Panc1 (cell line): ENCODE data around the gene C22orf23. TPM values are rescaled to one million over a fixed set of nuclear protein-coding genes. Genes with fewer than 3 reads are reported as not detected.

Experiments
- ATAC-seq: fragments of 200-7000 bp; cut with Tn5 transposase; 2 replicates; pipeline ENCODE4 v1.9.1; 2020; ENCODE audit warnings: mild to moderate bottlenecking, moderate library complexity
- BruUV-seq: library from RNA; stranded (reverse); fragments of 400-500 nt; replicated peaks from 2 replicates; lab custom pipeline; 2021; lab: Mats Ljungman, UMichigan
- CTCF ChIA-PET: fragments of 300-600 bp; sonication (Branson Sonifier 250); formaldehyde crosslinking; loops from one replicate; lab custom pipeline; 2022; ENCODE audit warnings: antibody characterized with exemption; lab: Charles Lee
- POLR2A ChIA-PET: fragments of 300-600 bp; sonication (Branson Sonifier 250); formaldehyde crosslinking; loops from one replicate; lab custom pipeline; 2022; ENCODE audit warnings: antibody characterized with exemption; lab: Charles Lee
- DNase-seq: peaks from one replicate; pipeline ENCODE4 v3.0.0-alpha.2; 2010; ENCODE audit warnings: low read depth, low spot score
- H3K27ac ChIP-seq: 2 replicates; pipeline ENCODE4 v1.5.1; 2011; ENCODE audit warnings: mild to moderate bottlenecking, low read length, inconsistent platforms
- H3K27me3 ChIP-seq: fragments of 200-500 bp; sonication (Bioruptor generic); 2 replicates; pipeline ENCODE4 v1.6.0; 2014; ENCODE audit warnings: low read length, inconsistent platforms; ENCODE audit not compliant: control insufficient read depth, insufficient read depth
- H3K36me3 ChIP-seq: fragments of 200-500 bp; sonication (Bioruptor generic); 2 replicates; pipeline ENCODE4 v1.5.1; 2014; ENCODE audit warnings: inconsistent platforms, mild to moderate bottlenecking, low read length, moderate library complexity; ENCODE audit not compliant: control insufficient read depth, insufficient read depth
- H3K4me1 ChIP-seq: 2 replicates; pipeline ENCODE4 v1.5.1; 2011; ENCODE audit warnings: inconsistent platforms, mild to moderate bottlenecking, low read length, moderate library complexity; ENCODE audit not compliant: control insufficient read depth, insufficient read depth
- H3K4me3 ChIP-seq, 2 experiments: 2 replicates each; pipeline ENCODE4 v1.5.1; 2011 to 2012; ENCODE audit warnings: low read depth in 2 of 2, low read length in 2 of 2, mild to moderate bottlenecking in 2 of 2, inconsistent platforms in 1 of 2, moderate library complexity in 1 of 2
- H3K9me3 ChIP-seq: fragments of 200-500 bp; sonication (Bioruptor generic); 2 replicates; pipeline ENCODE4 v1.5.1; 2014; ENCODE audit warnings: low read depth, mild to moderate bottlenecking, inconsistent platforms, low read length, moderate library complexity; ENCODE audit not compliant: control insufficient read depth, insufficient read depth
- CTCF ChIP-seq: fragments of 450-650 bp; IDR thresholded peaks from 2 replicates; pipeline ENCODE4 v1.5.1; 2017; ENCODE audit warnings: mild to moderate bottlenecking
- POLR2AphosphoS5 ChIP-seq: IDR thresholded peaks from 2 replicates; pipeline ENCODE4 v1.6.1; 2012; ENCODE audit warnings: mild to moderate bottlenecking, low read depth, low read length, moderate library complexity
- REST ChIP-seq, 2 experiments: IDR thresholded peaks; 2 replicates each; pipeline ENCODE4 v1.6.1; 2011 to 2012; ENCODE audit warnings: low read depth in 2 of 2, control low read depth in 1 of 2, low read length in 1 of 2, mild to moderate bottlenecking in 1 of 2, moderate library complexity in 1 of 2; ENCODE audit not compliant: insufficient read depth in 1 of 2
- SIN3A ChIP-seq: IDR thresholded peaks from 2 replicates; pipeline ENCODE4 v1.6.1; 2012; ENCODE audit warnings: low read depth, mild to moderate bottlenecking, low read length, moderate library complexity, borderline replicate concordance; ENCODE audit not compliant: insufficient read depth
- TCF7L2 ChIP-seq: IDR thresholded peaks from 2 replicates; pipeline ENCODE4 v1.6.1; 2011; ENCODE audit warnings: mild to moderate bottlenecking, low read depth, low read length, inconsistent platforms
- in situ Hi-C: cut with HindIII; loops from 2 replicates; pipeline ENCODE4 v1.10.0; 2016; ENCODE audit warnings: low sequenced_read_pairs, low pct_unique_long_range_greater_than_20kb
- intact Hi-C: fragments of 100-400 bp; cut with micrococcal nuclease; formaldehyde crosslinking; loops from one replicate; pipeline ENCODE4 v1.10.0; 2022; ENCODE audit not compliant: unreplicated experiment
- total RNA-seq: library from RNA; stranded (reverse); gene quantifications from one replicate; pipeline ENCODE4 v1.2.1, GENCODE V29; 2021; ENCODE audit not compliant: unreplicated experiment

C22orf23 gene
- total RNA-seq, 1 experiment from 2014 or later: 0.49 TPM

- Histone ChIP-seq H3K27ac (no peak overlapping the region), H3K27me3 (no peaks in the 10 kb centered on the region), H3K4me3 (no peak overlapping the region), H3K4me1 (no peaks in the 10 kb centered on the region), H3K9me3 (no peaks in the 10 kb centered on the region), H3K36me3 (no peaks in the 10 kb centered on the region)
- BruUV-seq: no TSS peak
- no peak for TF ChIP-seq POLR2AphosphoS5
- TF ChIP-seq REST (IDR thresholded peaks at IDR 0.05; ENCODE audit: insufficient read depth in 1 of 2, low read depth in 2 of 2, low read length in 1 of 2): no peak
- TF ChIP-seq TCF7L2: no peak
- no peak for TF ChIP-seq CTCF
- no peak for TF ChIP-seq SIN3A
- DNase-seq (no peak), ATAC-seq (no peak)
- ChIA-PET POLR2A (no interaction called here), CTCF (no interaction called here)
- in situ Hi-C loops: no loop called here
- intact Hi-C loops: no loop called here
Measured at GRCh38 chr22:37975153-37975552, 21.8 kb upstream of the C22orf23 start.

- intact Hi-C loops: no loop called here
- ATAC-seq (no peak), DNase-seq (no peak)
- in situ Hi-C loops: no loop called here
- CTCF ChIA-PET: no interaction called here
- no peak for TF ChIP-seq CTCF
- no peak for TF ChIP-seq POLR2AphosphoS5
- TF ChIP-seq REST (IDR thresholded peaks at IDR 0.05; ENCODE audit: insufficient read depth in 1 of 2, low read depth in 2 of 2, low read length in 1 of 2): no peak
- TF ChIP-seq TCF7L2: no peak
- no peak for TF ChIP-seq SIN3A
- no peaks in the 10 kb centered on the region for H3K4me1 ChIP-seq
- no peak overlapping the region for H3K4me3 ChIP-seq
- POLR2A ChIA-PET: interaction anchor here (0.6 kb wide), 1 partner anchor 33 kb away, joined by 7 read pairs; no protein-coding TSS in a partner anchor
- no peaks in the 10 kb centered on the region for H3K27me3 ChIP-seq
- no peaks in the 10 kb centered on the region for H3K9me3 ChIP-seq
- BruUV-seq: no TSS peak
- no peak overlapping the region for H3K27ac ChIP-seq
- H3K36me3 ChIP-seq: no peaks in the 10 kb centered on the region
Measured at GRCh38 chr22:37973271-37974170, 20.1 kb upstream of the C22orf23 start.
